Neuronal stem cell (in vitro differentiated cells): ENCODE results near the gene FOXL3.

Experiments
- DNase-seq: peaks from one replicate; pipeline ENCODE4 v3.0.0-alpha.2; 2013; ENCODE audit warnings: low spot score
- H2AFZ ChIP-seq: one replicate; pipeline ENCODE4 v1.6.1; 2013; ENCODE audit warnings: mild to moderate bottlenecking, low read length, inconsistent platforms
- H2AK5ac ChIP-seq: 2 replicates; pipeline ENCODE4 v1.6.1; 2013; ENCODE audit warnings: low read depth, mild to moderate bottlenecking, inconsistent platforms, low read length, moderate library complexity, mixed read lengths
- H2BK120ac ChIP-seq: 2 replicates; pipeline ENCODE4 v1.6.1; 2013; ENCODE audit warnings: low read depth, mild to moderate bottlenecking, inconsistent platforms, low read length, moderate library complexity, mixed read lengths
- H2BK12ac ChIP-seq: one replicate; pipeline ENCODE4 v1.6.1; 2013; ENCODE audit warnings: low read length, inconsistent platforms
- H2BK15ac ChIP-seq: 2 replicates; pipeline ENCODE4 v1.6.1; 2013; ENCODE audit warnings: mild to moderate bottlenecking, low read length, inconsistent platforms, mixed read lengths
- H2BK5ac ChIP-seq: one replicate; pipeline ENCODE4 v1.6.1; 2013; ENCODE audit warnings: inconsistent platforms, mild to moderate bottlenecking, low read length, moderate library complexity
- H3K14ac ChIP-seq: one replicate; pipeline ENCODE4 v1.6.1; 2013; ENCODE audit warnings: low read length, inconsistent platforms
- H3K18ac ChIP-seq: 2 replicates; pipeline ENCODE4 v1.6.1; 2013; ENCODE audit warnings: low read length, inconsistent platforms
- H3K23ac ChIP-seq: 2 replicates; pipeline ENCODE4 v1.6.1; 2013; ENCODE audit warnings: low read depth, mild to moderate bottlenecking, mixed read lengths, low read length, inconsistent platforms; ENCODE audit not compliant: poor library complexity
- H3K27ac ChIP-seq: replicated peaks from 3 replicates; pipeline ENCODE4 v1.5.1; 2013; ENCODE audit warnings: low read length, inconsistent platforms
- H3K27me3 ChIP-seq, 3 experiments: 2 replicates each; pipeline ENCODE4 v1.6.1; 2013; ENCODE audit warnings: low read length in 3 of 3, mild to moderate bottlenecking in 2 of 3, inconsistent platforms in 1 of 3, low read depth in 1 of 3, mixed read lengths in 1 of 3, moderate library complexity in 1 of 3; ENCODE audit not compliant: control insufficient read depth in 3 of 3, insufficient read depth in 3 of 3
- H3K36me3 ChIP-seq, 2 donors: replicated peaks in 1 of 2; 2 replicates each; pipeline ENCODE4 v1.6.1; 2013; ENCODE audit warnings: low read length in 2 of 2; ENCODE audit not compliant: control insufficient read depth in 2 of 2, insufficient read depth in 2 of 2
- H3K4ac ChIP-seq: 2 replicates; pipeline ENCODE4 v1.6.1; 2013; ENCODE audit warnings: inconsistent platforms, mild to moderate bottlenecking, low read length, moderate library complexity
- H3K4me1 ChIP-seq, 2 donors: 1 replicate in 1 of 2; 2 replicates in 1 of 2; pipeline ENCODE4 v1.6.1; 2013; ENCODE audit warnings: low read length in 2 of 2, low read depth in 1 of 2; ENCODE audit not compliant: control insufficient read depth in 2 of 2, insufficient read depth in 1 of 2
- H3K4me2 ChIP-seq: one replicate; pipeline ENCODE4 v1.6.1; 2013; ENCODE audit warnings: mild to moderate bottlenecking, low read length, inconsistent platforms; ENCODE audit not compliant: insufficient read depth, poor library complexity, severe bottlenecking
- H3K4me3 ChIP-seq, 2 donors: 2 replicates each; pipeline ENCODE4 v1.5.1; 2013; ENCODE audit warnings: low read length in 2 of 2, mild to moderate bottlenecking in 2 of 2, inconsistent platforms in 1 of 2, moderate library complexity in 1 of 2
- H3K79me1 ChIP-seq: one replicate; pipeline ENCODE4 v1.6.1; 2013; ENCODE audit warnings: low read depth, mild to moderate bottlenecking, inconsistent platforms, low read length, moderate library complexity
- H3K9ac ChIP-seq: one replicate; pipeline ENCODE4 v1.6.1; 2013; ENCODE audit warnings: mild to moderate bottlenecking, low read depth, low read length, inconsistent platforms; ENCODE audit not compliant: poor library complexity
- H3K9me3 ChIP-seq, 2 donors: replicated peaks in 1 of 2; 2 replicates each; pipeline versions ENCODE3 to v1.6.1; 2013; ENCODE audit warnings: low read length in 2 of 2, mild to moderate bottlenecking in 2 of 2, inconsistent platforms in 1 of 2, low read depth in 1 of 2, mixed read lengths in 1 of 2, moderate library complexity in 1 of 2; ENCODE audit not compliant: control insufficient read depth in 2 of 2, insufficient read depth in 1 of 2
- H4K8ac ChIP-seq: one replicate; pipeline ENCODE4 v1.6.1; 2013; ENCODE audit warnings: low read depth, mild to moderate bottlenecking, inconsistent platforms, low read length, moderate library complexity
- H4K91ac ChIP-seq: one replicate; pipeline ENCODE4 v1.6.1; 2013; ENCODE audit warnings: low read length, low read depth, mild to moderate bottlenecking, inconsistent platforms; ENCODE audit not compliant: poor library complexity
- WGBS, 2 donors: extraction: QIAGEN DNeasy Blood & Tissue Kit; methylation state at CpG; one replicate each; pipeline ENCODE4 v1.1.7; 2013; ENCODE audit warnings: missing lambda C conversion rate in 2 of 2, mixed read lengths in 1 of 2; ENCODE audit not compliant: insufficient read length in 2 of 2, insufficient replicate concordance in 1 of 2; ENCODE audit errors: extremely low coverage in 2 of 2; 5-methylcytosine and 5-hydroxymethylcytosine counted together

Gene FOXL3

GRCh38 chr7:258476-259190 lies 31.3 kb upstream of the FOXL3 start:
- no peak for DNase-seq
- no peak overlapping the region for H3K27ac ChIP-seq
- no peaks in the 10 kb centered on the region for H3K4me1 ChIP-seq

DNA sequence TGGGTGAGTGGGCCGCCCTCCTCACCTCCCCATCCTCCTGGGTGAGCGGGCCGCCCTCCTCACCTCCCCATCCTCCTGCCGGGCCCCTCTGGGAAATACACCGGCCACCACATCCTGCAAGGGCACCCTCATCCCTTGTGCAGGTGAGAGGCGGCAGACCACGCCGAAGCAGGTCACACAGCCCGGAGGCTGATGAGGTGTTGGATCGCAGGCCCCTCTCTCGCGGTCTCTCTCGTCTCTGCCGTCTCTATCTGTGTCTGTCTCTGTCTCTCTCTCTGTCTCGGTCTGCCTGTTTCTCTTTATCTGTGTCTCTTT lies 30.8 kb upstream of the FOXL3 start:
- peaks cover 11 to 20% of the 10 kb centered on the region in 2 donors for H3K36me3 ChIP-seq
- no peak overlapping the region for H2BK12ac ChIP-seq
- no peaks in the 10 kb centered on the region for H3K4me1 ChIP-seq
- no peak overlapping the region for H3K4me2 ChIP-seq
- H2BK5ac ChIP-seq: no peak overlapping the region
- no peak overlapping the region for H2BK120ac ChIP-seq
- no peaks in the 10 kb centered on the region for H3K79me1 ChIP-seq
- no peak overlapping the region for H4K8ac ChIP-seq
- no peak overlapping the region for H3K27ac ChIP-seq
- H2AFZ ChIP-seq: no peak overlapping the region
- H3K4ac ChIP-seq: no peak overlapping the region
- H3K18ac ChIP-seq: no peak overlapping the region
- H3K23ac ChIP-seq: no peak overlapping the region
- H3K27me3 ChIP-seq: no peaks in the 10 kb centered on the region
- no peak overlapping the region for H3K14ac ChIP-seq
- no peak for DNase-seq
- H2AK5ac ChIP-seq: peak overlapping the region; percentile 57
- H3K9ac ChIP-seq: no peak overlapping the region
- no peak overlapping the region for H2BK15ac ChIP-seq
- WGBS, 2 donors: no CpG with 5 or more reads among the region's 15 CpGs
- H4K91ac ChIP-seq: no peak overlapping the region
- peaks cover 31% of the 10 kb centered on the region in 2 donors for H3K9me3 ChIP-seq
- no peak overlapping the region for H3K4me3 ChIP-seq

More at GRCh38 chr7:258476-259190, 31.3 kb upstream of the FOXL3 start:
- Histone ChIP-seq H2BK120ac (no peak overlapping the region), H3K9ac (no peak overlapping the region), H3K36me3 (peaks cover 11 to 20% of the 10 kb centered on the region in 2 donors), H4K8ac (no peak overlapping the region), H3K18ac (peak overlapping the region; percentile 53), H2BK5ac (no peak overlapping the region), H3K27me3 (no peaks in the 10 kb centered on the region), H2AK5ac (peak overlapping the region; percentile 57), H3K4me2 (no peak overlapping the region), H3K9me3 (peaks cover 28 to 31% of the 10 kb centered on the region in 2 donors), H3K79me1 (no peaks in the 10 kb centered on the region), H3K4ac (no peak overlapping the region), H4K91ac (no peak overlapping the region), H2BK12ac (no peak overlapping the region), H3K23ac (no peak overlapping the region), H3K14ac (peak overlapping the region; percentile 65), H3K4me3 (no peak overlapping the region), H2AFZ (no peak overlapping the region), H2BK15ac (no peak overlapping the region)
- WGBS, 2 donors: no CpG with 5 or more reads among the region's 31 CpGs

GRCh38 chr7:259751-260405 lies 30.1 kb upstream of the FOXL3 start:
- Histone ChIP-seq H2BK5ac (no peak overlapping the region), H3K18ac (peak overlapping the region; percentile 42), H2AFZ (no peak overlapping the region), H3K4ac (no peak overlapping the region), H2BK15ac (no peak overlapping the region), H3K4me3 (peak overlapping the region in 1 of 2 donors; percentile 48), H3K79me1 (no peaks in the 10 kb centered on the region), H3K27me3 (no peaks in the 10 kb centered on the region), H3K23ac (peak overlapping the region; percentile 26), H2BK12ac (no peak overlapping the region), H4K91ac (no peak overlapping the region), H3K4me1 (no peaks in the 10 kb centered on the region), H3K14ac (no peak overlapping the region), H3K4me2 (no peak overlapping the region), H3K36me3 (peaks cover 11 to 20% of the 10 kb centered on the region in 2 donors), H3K27ac (no peak overlapping the region), H3K9ac (no peak overlapping the region), H2AK5ac (no peak overlapping the region), H3K9me3 (peaks cover 33 to 35% of the 10 kb centered on the region in 2 donors), H2BK120ac (no peak overlapping the region), H4K8ac (no peak overlapping the region)
- DNase-seq: no peak
- WGBS, 2 donors: no CpG with 5 or more reads among the region's 44 CpGs

GRCh38 chr7:260441-261281 lies 29.3 kb upstream of the FOXL3 start:
- Histone ChIP-seq H3K79me1 (no peaks in the 10 kb centered on the region), H3K14ac (no peak overlapping the region), H2BK15ac (no peak overlapping the region), H3K4me3 (peak overlapping the region in 1 of 2 donors; percentile 52), H3K4me2 (no peak overlapping the region), H3K36me3 (peaks cover 11 to 20% of the 10 kb centered on the region in 2 donors), H2BK5ac (peak overlapping the region; percentile 22), H3K4ac (no peak overlapping the region), H3K18ac (no peak overlapping the region), H2AK5ac (no peak overlapping the region), H4K8ac (no peak overlapping the region), H3K23ac (no peak overlapping the region), H2BK120ac (no peak overlapping the region), H3K9me3 (peaks cover 33 to 37% of the 10 kb centered on the region in 2 donors), H3K27me3 (no peaks in the 10 kb centered on the region), H4K91ac (no peak overlapping the region), H3K9ac (no peak overlapping the region), H2AFZ (no peak overlapping the region), H3K4me1 (no peaks in the 10 kb centered on the region), H2BK12ac (no peak overlapping the region), H3K27ac (no peak overlapping the region)
- no peak for DNase-seq
- WGBS, 2 donors: no CpG with 5 or more reads among the region's 35 CpGs
